Measurements from ENCODE around the gene CBR4. TPM values are rescaled to one million over a fixed set of nuclear protein-coding genes. Genes with fewer than 3 reads are reported as not detected.
A peak's percentile ranks its signal among the peaks of the same experiment; 100 is the strongest.

CBR4 gene
- polyA plus RNA-seq, 1 experiment: 1.7 TPM

GRCh38 chr4:168942985-168943384 lies 67.1 kb downstream of the CBR4 start:
- Histone ChIP-seq H3K27me3 (ENCODE audit: control insufficient read depth, insufficient read depth, low read length) (no peaks in the 10 kb centered on the region), H3K36me3 (ENCODE audit: control insufficient read depth, insufficient read depth, low read length) (no peaks in the 10 kb centered on the region), H3K4me3 (ENCODE audit: low read depth, low read length) (no peak overlapping the region)
- no peak for DNase-seq (ENCODE audit: low read depth)
- TF ChIP-seq, protein P1, sequence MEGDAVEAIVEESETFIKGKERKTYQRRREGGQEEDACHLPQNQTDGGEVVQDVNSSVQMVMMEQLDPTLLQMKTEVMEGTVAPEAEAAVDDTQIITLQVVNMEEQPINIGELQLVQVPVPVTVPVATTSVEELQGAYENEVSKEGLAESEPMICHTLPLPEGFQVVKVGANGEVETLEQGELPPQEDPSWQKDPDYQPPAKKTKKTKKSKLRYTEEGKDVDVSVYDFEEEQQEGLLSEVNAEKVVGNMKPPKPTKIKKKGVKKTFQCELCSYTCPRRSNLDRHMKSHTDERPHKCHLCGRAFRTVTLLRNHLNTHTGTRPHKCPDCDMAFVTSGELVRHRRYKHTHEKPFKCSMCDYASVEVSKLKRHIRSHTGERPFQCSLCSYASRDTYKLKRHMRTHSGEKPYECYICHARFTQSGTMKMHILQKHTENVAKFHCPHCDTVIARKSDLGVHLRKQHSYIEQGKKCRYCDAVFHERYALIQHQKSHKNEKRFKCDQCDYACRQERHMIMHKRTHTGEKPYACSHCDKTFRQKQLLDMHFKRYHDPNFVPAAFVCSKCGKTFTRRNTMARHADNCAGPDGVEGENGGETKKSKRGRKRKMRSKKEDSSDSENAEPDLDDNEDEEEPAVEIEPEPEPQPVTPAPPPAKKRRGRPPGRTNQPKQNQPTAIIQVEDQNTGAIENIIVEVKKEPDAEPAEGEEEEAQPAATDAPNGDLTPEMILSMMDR (IDR thresholded peaks at IDR 0.05; ENCODE audit: insufficient read depth, low read depth, low read length): peak; percentile 45
- ChIA-PET CTCF (interaction anchor here (0.9 to 1.5 kb wide), 3 partner anchors 11 to 33 kb away, joined by 3 to 4 read pairs (median 3); no protein-coding TSS in a partner anchor), POLR2A (no interaction called here)

Small RNA genes lying within 50 kb of the gene (small RNA-seq; reads per million reads assigned to genes)
- 4.2 reads per million, percentile 56 among the genes with 10 or more reads in this experiment for gene RNY4P17 (ENCODE audit: insufficient read length, low read depth, low replicate concordance)

Measured in BJ (cell line).